Endodermal cell (in vitro differentiated cells): ENCODE results near the gene TAL1. TPM values are rescaled to one million over a fixed set of nuclear protein-coding genes. Genes with fewer than 3 reads are reported as not detected.

Source experiments
- DNase-seq: peaks from one replicate; pipeline ENCODE4 v3.0.0-alpha.2; 2017
- H3K27ac ChIP-seq: 2 replicates; pipeline ENCODE4 v1.5.1; 2013; ENCODE audit warnings: mild to moderate bottlenecking, low read depth, low read length, moderate library complexity
- H3K27me3 ChIP-seq: 2 replicates; pipeline ENCODE4 v1.6.1; 2013; ENCODE audit warnings: mild to moderate bottlenecking, low read length, moderate library complexity; ENCODE audit not compliant: insufficient read depth, control insufficient read depth, poor library complexity, severe bottlenecking
- H3K36me3 ChIP-seq: 2 replicates; pipeline ENCODE4 v1.7.0; 2013; ENCODE audit warnings: mild to moderate bottlenecking, low read length, moderate library complexity; ENCODE audit not compliant: control insufficient read depth, insufficient read depth
- H3K4me1 ChIP-seq: one replicate; pipeline ENCODE4 v1.7.0; 2013; ENCODE audit warnings: low read length; ENCODE audit not compliant: control insufficient read depth, insufficient read depth
- H3K4me3 ChIP-seq: 2 replicates; pipeline ENCODE4 v1.5.1; 2013; ENCODE audit warnings: mild to moderate bottlenecking, low read length, moderate library complexity
- H3K9ac ChIP-seq: 2 replicates; pipeline ENCODE4 v1.6.1; 2013; ENCODE audit warnings: mild to moderate bottlenecking, low read length, moderate library complexity; ENCODE audit not compliant: poor library complexity, severe bottlenecking; ENCODE audit errors: extremely low read depth
- H3K9me3 ChIP-seq: 2 replicates; pipeline ENCODE4 v1.6.1; 2013; ENCODE audit warnings: mild to moderate bottlenecking, low read length, moderate library complexity; ENCODE audit not compliant: control insufficient read depth
- H3K27ac Mint-ChIP-seq: 2 replicates; pipeline ENCODE4 v1.8.0; 2020; ENCODE audit warnings: mixed read lengths
- H3K27me3 Mint-ChIP-seq: 2 replicates; pipeline ENCODE4 v1.8.0; 2021; ENCODE audit warnings: mild to moderate bottlenecking, mixed read lengths; ENCODE audit not compliant: insufficient read depth
- H3K36me3 Mint-ChIP-seq: 2 replicates; pipeline ENCODE4 v1.8.0; 2020; ENCODE audit warnings: low read depth, mixed read lengths
- H3K4me1 Mint-ChIP-seq: 2 replicates; pipeline ENCODE4 v1.8.0; 2020; ENCODE audit warnings: mixed read lengths
- H3K4me3 Mint-ChIP-seq: 2 replicates; pipeline ENCODE4 v1.8.0; 2020; ENCODE audit warnings: mild to moderate bottlenecking, moderate library complexity, mixed read lengths
- H3K9me3 Mint-ChIP-seq: 2 replicates; pipeline ENCODE4 v1.8.0; 2020; ENCODE audit warnings: mild to moderate bottlenecking, mixed read lengths
- WGBS, 2 experiments: methylation state at CpG; one replicate each; pipeline versions ENCODE4 v1.1.5 to v1.1.7; 2013; ENCODE audit warnings: missing lambda C conversion rate in 2 of 2, mixed read lengths in 1 of 2; ENCODE audit not compliant: insufficient coverage in 1 of 2, insufficient read length in 1 of 2; 5-methylcytosine and 5-hydroxymethylcytosine counted together
- total RNA-seq, 2 donors: library from RNA; stranded (reverse); fragmentation: NEBNext Ultra II Directional in 1 of 2; extraction: Animal tissue kit (Norgen Biotek cat#: 25700) in 1 of 2; gene quantifications; 2 replicates in 1 of 2; 3 replicates in 1 of 2; pipeline ENCODE4 v1.2.1, GENCODE V29; 2021
- TF ChIP-seq, protein P1 (sequence below): fragments of 200-600 bp; sonication (generic); conservative IDR thresholded peaks from 2 replicates; pipeline ENCODE4 v1.5.0; 2021; ENCODE audit warnings: antibody characterized with exemption, mild to moderate bottlenecking

Gene TAL1
- total RNA-seq, 2 donors from 2014 or later: 0.04 TPM; not detected in 1

DNA sequence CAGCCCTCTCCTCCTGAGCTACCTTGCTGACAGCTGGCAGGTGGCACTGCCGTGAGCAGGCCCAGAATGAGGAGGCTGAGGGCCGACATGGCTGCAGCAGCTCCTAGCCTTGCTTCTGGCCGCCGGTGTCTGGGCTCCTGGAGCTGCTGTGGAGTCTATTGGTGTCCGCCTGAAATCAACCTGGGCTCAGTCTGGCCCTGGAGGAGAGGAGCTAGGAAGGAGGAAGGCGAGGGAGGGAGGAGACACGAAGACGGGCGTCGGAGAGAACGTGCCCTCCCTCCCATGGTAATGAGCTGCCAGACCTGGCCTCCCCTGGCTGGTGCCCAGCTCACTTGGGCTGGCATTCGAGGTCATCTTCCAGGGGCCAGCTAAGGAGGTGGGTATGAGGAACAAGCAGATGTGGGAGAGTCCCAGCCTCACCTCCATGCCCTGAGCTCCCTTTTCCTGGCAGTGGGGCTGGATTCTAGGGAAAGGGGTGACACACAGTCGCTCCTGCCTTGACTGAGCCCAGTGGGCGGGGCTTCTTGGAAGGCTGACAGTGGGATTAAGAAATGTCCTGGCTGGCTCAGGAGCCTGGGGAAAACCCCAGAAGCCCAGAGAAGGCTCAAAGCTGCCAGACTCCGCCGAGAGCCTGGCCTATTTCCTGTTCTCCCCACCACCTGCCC lies 42.0 kb downstream of the TAL1 start, which contains the start of gene PDZK1IP1:
Gene PDZK1IP1 (minus strand): TSS at position 193 of the 665 bp plus-strand sequence. CDS start 104 bp downstream, at position 89.
- Mint-ChIP-seq H3K4me1 (peaks cover 25% of the 10 kb centered on the region), H3K27me3 (peaks cover 28% of the 10 kb centered on the region), H3K4me3 (no peak within 1 kb of the TSS), H3K36me3 (no peaks in the 10 kb centered on the region), H3K27ac (no peak within 1 kb of the TSS), H3K9me3 (peaks cover under 1% of the 10 kb centered on the region)
- DNase-seq: peak; percentile 76
- no peaks in the 10 kb centered on the region for H3K36me3 ChIP-seq
- H3K4me1 ChIP-seq: no peaks in the 10 kb centered on the region
- no peaks in the 10 kb centered on the region for H3K9me3 ChIP-seq
- no peak within 1 kb of the TSS for H3K4me3 ChIP-seq
- no peak within 1 kb of the TSS for H3K9ac ChIP-seq
- H3K27ac ChIP-seq: no peak within 1 kb of the TSS
- peaks cover 4% of the 10 kb centered on the region for H3K27me3 ChIP-seq
- 79 to 86% methylated on average over 8 to 16 of the region's 16 CpGs for WGBS, 2 experiments
- TF ChIP-seq, protein P1, sequence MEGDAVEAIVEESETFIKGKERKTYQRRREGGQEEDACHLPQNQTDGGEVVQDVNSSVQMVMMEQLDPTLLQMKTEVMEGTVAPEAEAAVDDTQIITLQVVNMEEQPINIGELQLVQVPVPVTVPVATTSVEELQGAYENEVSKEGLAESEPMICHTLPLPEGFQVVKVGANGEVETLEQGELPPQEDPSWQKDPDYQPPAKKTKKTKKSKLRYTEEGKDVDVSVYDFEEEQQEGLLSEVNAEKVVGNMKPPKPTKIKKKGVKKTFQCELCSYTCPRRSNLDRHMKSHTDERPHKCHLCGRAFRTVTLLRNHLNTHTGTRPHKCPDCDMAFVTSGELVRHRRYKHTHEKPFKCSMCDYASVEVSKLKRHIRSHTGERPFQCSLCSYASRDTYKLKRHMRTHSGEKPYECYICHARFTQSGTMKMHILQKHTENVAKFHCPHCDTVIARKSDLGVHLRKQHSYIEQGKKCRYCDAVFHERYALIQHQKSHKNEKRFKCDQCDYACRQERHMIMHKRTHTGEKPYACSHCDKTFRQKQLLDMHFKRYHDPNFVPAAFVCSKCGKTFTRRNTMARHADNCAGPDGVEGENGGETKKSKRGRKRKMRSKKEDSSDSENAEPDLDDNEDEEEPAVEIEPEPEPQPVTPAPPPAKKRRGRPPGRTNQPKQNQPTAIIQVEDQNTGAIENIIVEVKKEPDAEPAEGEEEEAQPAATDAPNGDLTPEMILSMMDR: no peak

DNA sequence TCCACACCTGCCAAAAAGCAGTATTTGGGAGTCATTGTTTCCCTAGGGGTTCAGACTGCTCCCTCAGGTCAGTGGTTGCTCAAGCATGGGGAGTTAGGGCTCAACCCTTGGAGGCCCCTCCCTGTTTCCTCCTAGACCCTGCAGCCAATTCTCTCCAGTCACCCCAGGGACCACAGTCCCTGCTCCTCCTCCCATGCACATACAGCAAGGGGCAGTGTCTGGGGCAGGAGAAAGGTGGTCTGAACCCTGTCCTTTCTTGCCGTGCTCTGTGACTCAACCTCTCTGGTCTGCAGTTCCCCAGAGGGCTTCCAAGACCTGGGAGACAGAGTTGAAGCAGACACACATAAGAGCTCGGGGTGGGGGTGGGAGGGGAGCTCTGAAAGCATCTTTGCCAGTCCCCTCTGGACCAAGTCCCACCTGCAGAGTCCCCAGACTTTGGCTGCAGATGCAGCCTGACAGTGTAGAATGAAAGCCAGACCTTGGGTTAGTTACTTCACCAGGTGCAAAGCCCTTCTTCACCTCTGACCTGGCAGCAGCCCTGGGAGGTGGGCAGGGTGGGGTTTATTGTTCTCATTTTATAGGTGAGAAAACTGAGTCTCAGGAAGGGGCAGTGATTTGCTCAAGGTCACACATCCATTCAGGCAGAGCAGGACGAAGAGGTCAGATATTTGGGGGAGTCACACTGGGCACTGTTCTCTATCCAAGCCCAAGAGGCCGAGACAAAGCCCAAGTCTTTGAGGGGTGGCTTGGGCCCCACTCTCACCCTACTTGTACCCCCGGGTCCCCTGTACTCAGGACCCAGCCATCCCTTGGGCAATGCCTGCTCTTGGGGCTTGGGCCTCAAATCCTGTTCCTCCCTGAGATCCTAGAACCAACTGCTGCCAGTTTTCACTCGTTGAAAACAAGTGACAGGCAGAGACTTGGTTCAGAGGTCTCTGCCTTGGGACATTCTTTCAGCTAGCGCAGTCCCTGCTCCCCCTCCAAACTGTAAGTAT lies 42.9 kb downstream of the TAL1 start:
- Mint-ChIP-seq H3K36me3 (no peaks in the 10 kb centered on the region), H3K4me1 (peaks cover 25% of the 10 kb centered on the region), H3K4me3 (no peak overlapping the region), H3K9me3 (peaks cover 5% of the 10 kb centered on the region), H3K27me3 (peaks cover 24% of the 10 kb centered on the region), H3K27ac (no peak overlapping the region)
- TF ChIP-seq, protein P1: no peak
- DNase-seq: no peak
- WGBS, 2 experiments: 76 to 89% methylated on average over 3 to 7 of the region's 7 CpGs
- H3K27ac ChIP-seq: no peak overlapping the region
- H3K4me1 ChIP-seq: no peaks in the 10 kb centered on the region
- no peak overlapping the region for H3K4me3 ChIP-seq
- no peaks in the 10 kb centered on the region for H3K27me3 ChIP-seq
- H3K9ac ChIP-seq: no peak overlapping the region
- H3K36me3 ChIP-seq: no peaks in the 10 kb centered on the region
- no peaks in the 10 kb centered on the region for H3K9me3 ChIP-seq

DNA sequence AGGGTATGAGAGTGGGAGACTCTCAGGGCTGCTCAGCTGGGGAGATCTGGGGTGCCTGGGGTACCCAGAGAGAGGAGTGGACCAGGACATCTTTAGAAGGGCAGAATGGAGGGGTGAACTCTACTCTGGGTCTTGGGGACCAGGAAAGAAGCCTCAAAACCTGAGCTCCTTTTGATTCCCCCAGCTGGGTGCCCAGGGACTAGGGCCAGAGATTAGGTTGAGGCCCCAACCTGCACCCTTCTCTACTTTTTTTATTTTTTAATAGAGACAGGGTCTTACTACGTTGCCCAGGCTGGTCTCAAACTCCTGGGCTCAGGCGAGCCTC lies 44.1 kb downstream of the TAL1 start:
- no peaks in the 10 kb centered on the region for H3K36me3 ChIP-seq
- H3K27ac Mint-ChIP-seq: no peak overlapping the region
- TF ChIP-seq, protein P1: no peak
- H3K9me3 ChIP-seq: no peaks in the 10 kb centered on the region
- H3K4me1 Mint-ChIP-seq: peaks cover 22% of the 10 kb centered on the region
- no peaks in the 10 kb centered on the region for H3K4me1 ChIP-seq
- H3K9ac ChIP-seq: no peak overlapping the region
- peaks cover 5% of the 10 kb centered on the region for H3K9me3 Mint-ChIP-seq
- WGBS, 2 experiments: 84 to 100% methylated on average over 2 of the region's 2 CpGs
- H3K4me3 ChIP-seq: no peak overlapping the region
- peaks cover 25% of the 10 kb centered on the region for H3K27me3 Mint-ChIP-seq
- H3K36me3 Mint-ChIP-seq: no peaks in the 10 kb centered on the region
- DNase-seq: no peak
- no peaks in the 10 kb centered on the region for H3K27me3 ChIP-seq
- no peak overlapping the region for H3K27ac ChIP-seq
- H3K4me3 Mint-ChIP-seq: no peak overlapping the region
